ENCODE measurements around the gene BLVRA. TPM values are rescaled to one million over a fixed set of nuclear protein-coding genes. Genes with fewer than 3 reads are reported as not detected.

BLVRA gene
- polyA plus RNA-seq, 3 donors, result 71.9 to 238 (median 199) TPM

DNA sequence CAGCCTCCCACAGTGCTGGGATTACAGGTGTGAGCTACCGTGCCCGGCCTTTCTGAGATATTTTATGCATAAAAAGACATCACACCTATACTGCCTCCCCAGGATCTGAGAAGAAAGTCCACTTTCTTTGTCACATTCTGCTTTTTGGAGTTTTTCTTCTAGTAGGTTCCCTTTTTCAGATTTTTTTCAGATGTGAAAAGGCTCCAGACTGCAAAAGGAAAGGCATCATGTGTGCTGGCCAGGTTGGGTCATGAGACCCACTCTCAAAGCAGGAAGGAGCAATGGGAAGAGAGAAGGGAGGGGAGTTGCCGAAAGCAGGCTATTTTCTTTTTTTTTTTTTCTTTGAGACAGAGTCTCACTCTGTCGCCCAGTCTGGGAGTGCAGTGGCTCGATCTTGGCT is 10.8 kb downstream of the BLVRA start:
- Mint-ChIP-seq H3K27me3 (ENCODE audit: low read depth in 3 of 3) (peaks cover 0 to 4% (median 1%) of the 10 kb centered on the region in 3 donors), H3K4me1 (peaks cover 55% of the 10 kb centered on the region), H3K4me3 (peak overlapping the region in 1 of 2 donors; percentile 75), H3K27ac (peak overlapping the region; percentile 31 to 90 (median 81)), H3K36me3 (peaks cover 34 to 56% of the 10 kb centered on the region in 2 donors), H3K9me3 (peaks cover 0 to 5% (median 3%) of the 10 kb centered on the region in 7 donors)
- Histone ChIP-seq H3K4me2 (replicated peaks; ENCODE audit: extremely low read depth, low read length, poor library complexity, severe bottlenecking) (no peak overlapping the region), H3K27ac (ENCODE audit: low read depth in 1 of 2, low read length in 2 of 2) (peak overlapping the region; percentile 36 to 49), H3K9me3 (replicated peaks in 1 of 2; ENCODE audit: control insufficient read depth in 1 of 2, insufficient read depth in 1 of 2, low read length in 2 of 2) (no peaks in the 10 kb centered on the region), H3K4me3 (replicated peaks in 1 of 3; ENCODE audit: low read depth in 2 of 3, low read length in 3 of 3) (no peak overlapping the region), H3K4me1 (ENCODE audit: control insufficient read depth in 1 of 2, insufficient read depth in 2 of 2, low read length in 2 of 2) (peaks cover 38 to 47% of the 10 kb centered on the region in 2 donors), H3K79me2 (ENCODE audit: insufficient read depth, low read length) (peaks cover 61% of the 10 kb centered on the region), H3K36me3 (replicated peaks in 1 of 2; ENCODE audit: control insufficient read depth in 1 of 2, insufficient read depth in 2 of 2, low read length in 2 of 2) (peaks cover 21 to 34% of the 10 kb centered on the region in 2 donors), H4K20me1 (ENCODE audit: insufficient read depth, low read length) (peaks cover 27% of the 10 kb centered on the region), H2AFZ (ENCODE audit: insufficient read depth, low read depth, low read length, poor library complexity, severe bottlenecking) (no peak overlapping the region), H3K9ac (ENCODE audit: insufficient read depth, low read length, poor library complexity, severe bottlenecking) (no peak overlapping the region), H3K27me3 (ENCODE audit: control insufficient read depth in 2 of 2, insufficient read depth in 2 of 2, low read length in 2 of 2) (no peaks in the 10 kb centered on the region)
- TF ChIP-seq, protein P1, sequence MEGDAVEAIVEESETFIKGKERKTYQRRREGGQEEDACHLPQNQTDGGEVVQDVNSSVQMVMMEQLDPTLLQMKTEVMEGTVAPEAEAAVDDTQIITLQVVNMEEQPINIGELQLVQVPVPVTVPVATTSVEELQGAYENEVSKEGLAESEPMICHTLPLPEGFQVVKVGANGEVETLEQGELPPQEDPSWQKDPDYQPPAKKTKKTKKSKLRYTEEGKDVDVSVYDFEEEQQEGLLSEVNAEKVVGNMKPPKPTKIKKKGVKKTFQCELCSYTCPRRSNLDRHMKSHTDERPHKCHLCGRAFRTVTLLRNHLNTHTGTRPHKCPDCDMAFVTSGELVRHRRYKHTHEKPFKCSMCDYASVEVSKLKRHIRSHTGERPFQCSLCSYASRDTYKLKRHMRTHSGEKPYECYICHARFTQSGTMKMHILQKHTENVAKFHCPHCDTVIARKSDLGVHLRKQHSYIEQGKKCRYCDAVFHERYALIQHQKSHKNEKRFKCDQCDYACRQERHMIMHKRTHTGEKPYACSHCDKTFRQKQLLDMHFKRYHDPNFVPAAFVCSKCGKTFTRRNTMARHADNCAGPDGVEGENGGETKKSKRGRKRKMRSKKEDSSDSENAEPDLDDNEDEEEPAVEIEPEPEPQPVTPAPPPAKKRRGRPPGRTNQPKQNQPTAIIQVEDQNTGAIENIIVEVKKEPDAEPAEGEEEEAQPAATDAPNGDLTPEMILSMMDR (IDR thresholded peaks at IDR 0.05), result peak; percentile 8
- WGBS (ENCODE audit: insufficient coverage), result 65% methylated on average over 2 of the region's 5 CpGs
- intact Hi-C loops (cut with micrococcal nuclease), result no loop called here
- DNase-seq, result peak in 2 of 3 donors; percentile 34 to 56

DNA sequence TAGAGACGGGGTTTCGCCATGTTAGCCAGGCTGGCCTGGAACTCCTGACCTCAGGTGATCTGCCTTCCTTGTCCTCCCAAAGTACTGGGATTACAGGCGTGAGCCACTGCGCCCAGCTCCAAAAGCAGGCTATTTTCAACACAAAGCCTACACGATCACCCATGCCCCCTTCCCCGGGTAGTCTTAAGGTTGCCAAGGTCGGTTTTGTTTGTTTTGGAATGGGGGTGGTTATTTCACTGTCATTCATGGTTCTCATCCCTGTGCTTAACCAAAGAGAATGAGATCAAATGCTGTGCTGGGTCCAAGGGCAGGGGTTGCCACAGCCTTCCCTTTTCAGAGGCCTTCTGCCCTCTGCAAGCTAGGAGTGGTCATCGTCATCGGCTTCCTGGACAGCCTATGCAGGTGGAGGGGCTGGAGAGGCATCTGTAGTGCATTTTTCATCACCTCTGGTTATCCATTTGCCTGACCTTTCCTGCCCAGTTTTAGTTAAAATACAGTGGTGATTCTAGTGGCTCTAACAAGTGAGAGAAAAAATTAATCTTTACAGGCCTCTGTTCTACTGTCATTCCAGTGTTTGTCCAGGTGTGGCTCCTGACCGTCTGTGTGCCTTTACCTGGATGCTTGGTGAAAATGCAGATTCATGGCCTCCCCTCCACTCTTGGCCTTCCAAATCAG is 11.4 kb downstream of the BLVRA start:
- peaks cover 21 to 34% of the 10 kb centered on the region in 2 donors for H3K36me3 ChIP-seq (replicated peaks in 1 of 2; ENCODE audit: control insufficient read depth in 1 of 2, insufficient read depth in 2 of 2, low read length in 2 of 2)
- peaks cover 27% of the 10 kb centered on the region for H4K20me1 ChIP-seq (ENCODE audit: insufficient read depth, low read length)
- Mint-ChIP-seq H3K27ac (peak overlapping the region in 6 of 7 donors; percentile 74 to 90 (median 81)), H3K4me3 (peak overlapping the region in 1 of 2 donors; percentile 75), H3K27me3 (ENCODE audit: low read depth in 3 of 3) (peaks cover 0 to 4% (median 1%) of the 10 kb centered on the region in 3 donors), H3K4me1 (peaks cover 48% of the 10 kb centered on the region), H3K36me3 (peaks cover 36 to 60% of the 10 kb centered on the region in 2 donors), H3K9me3 (peaks cover 0 to 5% (median 3%) of the 10 kb centered on the region in 7 donors)
- H3K79me2 ChIP-seq (ENCODE audit: insufficient read depth, low read length), result peaks cover 58% of the 10 kb centered on the region
- H3K4me1 ChIP-seq (ENCODE audit: control insufficient read depth in 1 of 2, insufficient read depth in 2 of 2, low read length in 2 of 2), result peaks cover 32 to 41% of the 10 kb centered on the region in 2 donors
- H3K4me3 ChIP-seq (replicated peaks in 1 of 3; ENCODE audit: low read depth in 2 of 3, low read length in 3 of 3), result no peak overlapping the region
- H3K9ac ChIP-seq (ENCODE audit: insufficient read depth, low read length, poor library complexity, severe bottlenecking), result no peak overlapping the region
- no peak for DNase-seq
- H3K27ac ChIP-seq (ENCODE audit: low read depth in 1 of 2, low read length in 2 of 2), result peak overlapping the region; percentile 36 to 49
- no peak overlapping the region for H2AFZ ChIP-seq (ENCODE audit: insufficient read depth, low read depth, low read length, poor library complexity, severe bottlenecking)
- H3K4me2 ChIP-seq (replicated peaks; ENCODE audit: extremely low read depth, low read length, poor library complexity, severe bottlenecking), result no peak overlapping the region
- 100% methylated on average over 5 of the region's 10 CpGs for WGBS (ENCODE audit: insufficient coverage)
- intact Hi-C loops (cut with micrococcal nuclease), result no loop called here
- H3K9me3 ChIP-seq (replicated peaks in 1 of 2; ENCODE audit: control insufficient read depth in 1 of 2, insufficient read depth in 1 of 2, low read length in 2 of 2), result no peaks in the 10 kb centered on the region
- TF ChIP-seq, protein P1 (IDR thresholded peaks at IDR 0.05), result no peak
- no peaks in the 10 kb centered on the region for H3K27me3 ChIP-seq (ENCODE audit: control insufficient read depth in 2 of 2, insufficient read depth in 2 of 2, low read length in 2 of 2)

Measured in CD14-positive monocyte (primary cell).